DND-41 (cell line): ENCODE results near the gene PTGER1.

ENCODE experiments used
- ATAC-seq: fragments of 200-7000 bp; cut with Tn5 transposase; 3 replicates; pipeline ENCODE4 v1.9.1; 2021; ENCODE audit warnings: low read depth; ENCODE audit not compliant: insufficient read depth
- DNase-seq: peaks from one replicate; pipeline ENCODE4 v3.0.0-alpha.2; 2020
- H2AFZ ChIP-seq: 2 replicates; pipeline ENCODE4 v1.6.0; 2012; ENCODE audit warnings: low read depth, low read length
- H3K27ac ChIP-seq: 2 replicates; pipeline ENCODE4 v1.5.1; 2012; ENCODE audit warnings: low read length, inconsistent platforms
- H3K27me3 ChIP-seq: fragments of 200-600 bp; sonication (generic); 2 replicates; pipeline ENCODE4 v1.6.0; 2012; ENCODE audit warnings: low read length, mild to moderate bottlenecking, inconsistent platforms; ENCODE audit not compliant: insufficient read depth, poor library complexity
- H3K36me3 ChIP-seq: 2 replicates; pipeline ENCODE4 v1.5.1; 2012; ENCODE audit warnings: low read length, inconsistent platforms; ENCODE audit not compliant: insufficient read depth
- H3K4me1 ChIP-seq: 2 replicates; pipeline ENCODE4 v1.5.1; 2012; ENCODE audit warnings: mild to moderate bottlenecking, low read length; ENCODE audit not compliant: insufficient read depth
- H3K4me2 ChIP-seq: 2 replicates; pipeline ENCODE4 v1.6.0; 2012; ENCODE audit warnings: mild to moderate bottlenecking, moderate library complexity, low read length, inconsistent platforms; ENCODE audit not compliant: insufficient read depth
- H3K4me3 ChIP-seq, 2 experiments: fragments of 200-600 bp in 1 of 2; shearing (Covaris generic) in 1 of 2; 2 replicates each; pipeline ENCODE4 v1.5.1; 2012 to 2016; ENCODE audit warnings: inconsistent platforms in 2 of 2, low read length in 2 of 2, mild to moderate bottlenecking in 2 of 2, low read depth in 1 of 2, moderate library complexity in 1 of 2
- H3K79me2 ChIP-seq: 2 replicates; pipeline ENCODE4 v1.6.0; 2012; ENCODE audit warnings: low read length, inconsistent platforms; ENCODE audit not compliant: insufficient read depth
- H3K9ac ChIP-seq: 2 replicates; pipeline ENCODE4 v1.6.0; 2012; ENCODE audit warnings: low read depth, mild to moderate bottlenecking, inconsistent platforms, low read length, moderate library complexity
- H3K9me3 ChIP-seq: 2 replicates; pipeline ENCODE4 v1.5.1; 2012; ENCODE audit warnings: low read length, moderate library complexity, mild to moderate bottlenecking, inconsistent platforms; ENCODE audit not compliant: insufficient read depth, severe bottlenecking
- H4K20me1 ChIP-seq: 2 replicates; pipeline ENCODE4 v1.6.0; 2012; ENCODE audit warnings: low read length; ENCODE audit not compliant: insufficient read depth
- CTCF ChIP-seq: IDR thresholded peaks from 2 replicates; pipeline ENCODE4 v1.5.1; 2012; ENCODE audit warnings: borderline replicate concordance, low read length, moderate library complexity, mild to moderate bottlenecking; ENCODE audit not compliant: poor library complexity, severe bottlenecking; ENCODE audit errors: extremely low read depth
- EZH2 ChIP-seq: IDR thresholded peaks from 3 replicates; pipeline ENCODE4 v1.6.1; 2012; ENCODE audit warnings: borderline replicate concordance, low read depth, mild to moderate bottlenecking, moderate library complexity, low read length, inconsistent platforms; ENCODE audit not compliant: severe bottlenecking

The PTGER1 gene

GRCh38 chr19:14519245-14519859 lies 44.2 kb upstream of the PTGER1 start:
- Histone ChIP-seq H3K4me1 (peaks cover 40% of the 10 kb centered on the region), H2AFZ (0 out of 2 replicates have a peak overlapping the region, but pooled peaks have one; percentile 95), H3K27ac (peak overlapping the region; percentile 96), H3K36me3 (peaks cover 32% of the 10 kb centered on the region), H3K27me3 (no peaks in the 10 kb centered on the region), H3K79me2 (peaks cover 37% of the 10 kb centered on the region), H3K9me3 (no peaks in the 10 kb centered on the region), H3K4me2 (peak overlapping the region; percentile 92), H3K9ac (peak overlapping the region; percentile 80), H4K20me1 (peaks cover 36% of the 10 kb centered on the region), H3K4me3 (peak overlapping the region in 1 of 2 experiments; percentile 85; a peak in 2 of 4 replicates)
- ATAC-seq (no peak), DNase-seq (no peak)
- TF ChIP-seq EZH2 (no peak), CTCF (no peak)

- peaks cover 40% of the 10 kb centered on the region for H4K20me1 ChIP-seq
- H3K36me3 ChIP-seq = peaks cover 35% of the 10 kb centered on the region
- peak within 1 kb of the TSS; percentile 96 for H3K27ac ChIP-seq
- H3K9ac ChIP-seq = peak within 1 kb of the TSS; percentile 89
- peak within 1 kb of the TSS; percentile 98 for H3K4me2 ChIP-seq
- ATAC-seq = peak; percentile 72
- no peak for TF ChIP-seq EZH2
- peak; percentile 19 for TF ChIP-seq CTCF
- DNase-seq = no peak
- H3K4me3 ChIP-seq = peak within 1 kb of the TSS; percentile 85 to 92
- peaks cover 37% of the 10 kb centered on the region for H3K79me2 ChIP-seq
- peaks cover 44% of the 10 kb centered on the region for H3K4me1 ChIP-seq
- no peaks in the 10 kb centered on the region for H3K9me3 ChIP-seq
- peak within 1 kb of the TSS; percentile 95 for H2AFZ ChIP-seq
- H3K27me3 ChIP-seq = no peaks in the 10 kb centered on the region
These were observed 42.8 kb upstream of the PTGER1 start, which contains the start of gene DNAJB1 for GRCh38 chr19:14517840-14518505. Gene DNAJB1 (minus strand): TSS chr19:14518397. CDS start chr19:14518349, 48 bp downstream.

GRCh38 chr19:14517446-14517839 lies 42.3 kb upstream of the PTGER1 start:
- H3K79me2 ChIP-seq = peaks cover 37% of the 10 kb centered on the region
- no peaks in the 10 kb centered on the region for H3K27me3 ChIP-seq
- H3K4me1 ChIP-seq = peaks cover 44% of the 10 kb centered on the region
- peak overlapping the region; percentile 95 for H3K27ac ChIP-seq
- H2AFZ ChIP-seq = no peak overlapping the region
- no peak for DNase-seq
- peak overlapping the region; percentile 98 for H3K4me2 ChIP-seq
- no peak for TF ChIP-seq EZH2
- peak; percentile 3 for TF ChIP-seq CTCF
- H3K36me3 ChIP-seq = peaks cover 35% of the 10 kb centered on the region
- H4K20me1 ChIP-seq = peaks cover 40% of the 10 kb centered on the region
- H3K9ac ChIP-seq = peak overlapping the region; percentile 89
- H3K9me3 ChIP-seq = no peaks in the 10 kb centered on the region
- ATAC-seq = no peak
- H3K4me3 ChIP-seq = peak overlapping the region; percentile 85 to 92; a peak in 3 of 4 replicates
